ENCODE results near the gene CLMP. TPM values are rescaled to one million over a fixed set of nuclear protein-coding genes. Genes with fewer than 3 reads are reported as not detected.

The CLMP gene
- total RNA-seq, 1 donor from 2014 or later, result 3.4 TPM

DNA sequence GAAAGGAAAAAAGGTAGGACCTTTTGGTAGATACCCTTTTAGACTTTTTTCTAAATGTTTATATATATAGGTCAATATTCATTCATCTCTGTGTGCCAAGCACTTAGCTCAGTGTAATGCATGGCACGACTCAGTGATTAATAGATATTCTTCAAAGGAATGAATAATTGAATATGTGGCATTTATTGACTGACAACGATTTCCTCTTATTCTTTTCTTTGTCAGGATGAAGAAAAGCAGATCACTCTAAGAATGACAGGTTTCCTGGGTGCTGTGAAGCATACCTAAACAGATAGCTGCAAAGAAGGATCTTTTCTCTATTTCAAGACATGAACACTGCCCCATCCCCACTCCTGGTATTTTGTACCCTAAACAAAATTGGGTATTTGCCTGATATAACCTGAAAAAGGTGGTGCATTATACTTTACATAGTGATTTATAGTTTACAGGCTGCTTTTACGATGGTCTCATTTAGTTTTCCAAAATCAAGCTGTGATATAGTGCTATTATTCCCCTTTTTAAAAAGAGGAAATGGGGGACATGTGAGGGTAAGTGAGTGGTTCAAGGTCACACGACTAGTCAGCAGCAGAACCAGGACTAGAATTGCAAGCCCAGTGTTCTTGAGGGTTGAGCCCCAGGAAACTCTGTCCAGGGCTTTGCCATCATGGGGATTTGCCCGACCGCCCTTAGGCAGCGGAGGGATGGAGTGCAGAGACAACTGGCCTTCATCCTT, 32.9 kb upstream of the CLMP start:
- TF ChIP-seq, protein P1, sequence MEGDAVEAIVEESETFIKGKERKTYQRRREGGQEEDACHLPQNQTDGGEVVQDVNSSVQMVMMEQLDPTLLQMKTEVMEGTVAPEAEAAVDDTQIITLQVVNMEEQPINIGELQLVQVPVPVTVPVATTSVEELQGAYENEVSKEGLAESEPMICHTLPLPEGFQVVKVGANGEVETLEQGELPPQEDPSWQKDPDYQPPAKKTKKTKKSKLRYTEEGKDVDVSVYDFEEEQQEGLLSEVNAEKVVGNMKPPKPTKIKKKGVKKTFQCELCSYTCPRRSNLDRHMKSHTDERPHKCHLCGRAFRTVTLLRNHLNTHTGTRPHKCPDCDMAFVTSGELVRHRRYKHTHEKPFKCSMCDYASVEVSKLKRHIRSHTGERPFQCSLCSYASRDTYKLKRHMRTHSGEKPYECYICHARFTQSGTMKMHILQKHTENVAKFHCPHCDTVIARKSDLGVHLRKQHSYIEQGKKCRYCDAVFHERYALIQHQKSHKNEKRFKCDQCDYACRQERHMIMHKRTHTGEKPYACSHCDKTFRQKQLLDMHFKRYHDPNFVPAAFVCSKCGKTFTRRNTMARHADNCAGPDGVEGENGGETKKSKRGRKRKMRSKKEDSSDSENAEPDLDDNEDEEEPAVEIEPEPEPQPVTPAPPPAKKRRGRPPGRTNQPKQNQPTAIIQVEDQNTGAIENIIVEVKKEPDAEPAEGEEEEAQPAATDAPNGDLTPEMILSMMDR (IDR thresholded peaks at IDR 0.05; ENCODE audit: borderline replicate concordance), result no peak
- Histone ChIP-seq H3K27me3 (ENCODE audit: low read depth) (peaks cover 48% of the 10 kb centered on the region), H3K4me3 (no peak overlapping the region), H3K36me3 (no peaks in the 10 kb centered on the region), H3K9me3 (replicated peaks) (no peaks in the 10 kb centered on the region), H3K4me1 (peaks cover under 1% of the 10 kb centered on the region), H3K27ac (replicated peaks) (no peak overlapping the region)
- DNase-seq, result no peak
- intact Hi-C loops (cut with micrococcal nuclease), result no loop called here

DNA sequence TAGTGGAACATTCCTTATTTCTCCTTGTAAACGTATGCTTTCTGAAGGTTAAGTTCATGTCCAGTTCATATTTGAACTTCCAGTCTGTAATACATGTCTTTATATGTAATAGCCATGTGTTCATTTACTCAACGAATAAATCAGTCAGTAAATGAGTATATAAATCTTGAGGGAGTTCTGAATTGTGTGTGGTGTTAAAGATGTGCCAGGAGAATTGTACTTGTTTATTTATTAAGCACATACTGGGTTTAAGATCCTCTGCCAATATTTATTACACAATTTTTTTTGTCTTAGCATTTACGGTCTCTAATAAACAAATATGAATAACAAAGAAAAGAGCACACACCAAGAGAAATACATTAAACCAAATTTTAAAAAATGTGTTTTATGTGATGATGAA, 26.5 kb upstream of the CLMP start:
- Histone ChIP-seq H3K4me3 (no peak overlapping the region), H3K27me3 (ENCODE audit: low read depth) (peaks cover 35% of the 10 kb centered on the region), H3K4me1 (no peaks in the 10 kb centered on the region), H3K36me3 (no peaks in the 10 kb centered on the region), H3K9me3 (replicated peaks) (peaks cover 13% of the 10 kb centered on the region), H3K27ac (replicated peaks) (no peak overlapping the region)
- TF ChIP-seq, protein P1 (IDR thresholded peaks at IDR 0.05; ENCODE audit: borderline replicate concordance), result no peak
- no peak for DNase-seq
- intact Hi-C loops (cut with micrococcal nuclease), result no loop called here

DNA sequence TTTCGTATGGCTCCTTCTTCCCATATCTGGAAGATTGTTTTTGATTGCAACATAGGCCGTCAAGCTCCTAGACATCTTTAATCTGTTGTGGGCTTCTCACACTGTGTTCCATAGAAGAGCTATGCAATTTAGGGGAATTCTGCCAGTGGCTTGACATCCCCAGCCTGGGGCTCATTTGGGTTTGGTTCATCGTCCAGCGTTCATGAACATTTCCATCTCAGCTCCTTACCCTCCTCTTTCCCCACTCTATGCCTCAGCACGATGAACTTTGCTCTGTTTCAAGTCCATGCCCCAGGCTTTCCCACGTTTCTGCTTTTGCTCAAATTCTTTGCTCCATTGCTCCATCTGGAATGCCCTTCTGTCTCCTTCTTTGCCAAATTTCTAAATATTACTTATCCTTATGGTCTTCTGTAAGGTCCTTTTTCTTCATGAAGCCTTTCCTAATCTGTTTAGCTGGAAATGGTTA, 26.1 kb upstream of the CLMP start:
- Histone ChIP-seq H3K27me3 (ENCODE audit: low read depth) (peaks cover 35% of the 10 kb centered on the region), H3K9me3 (replicated peaks) (peaks cover 13% of the 10 kb centered on the region), H3K36me3 (no peaks in the 10 kb centered on the region), H3K4me3 (no peak overlapping the region), H3K27ac (replicated peaks) (no peak overlapping the region), H3K4me1 (no peaks in the 10 kb centered on the region)
- intact Hi-C loops (cut with micrococcal nuclease), result no loop called here
- TF ChIP-seq, protein P1 (IDR thresholded peaks at IDR 0.05; ENCODE audit: borderline replicate concordance), result no peak
- DNase-seq, result no peak

DNA sequence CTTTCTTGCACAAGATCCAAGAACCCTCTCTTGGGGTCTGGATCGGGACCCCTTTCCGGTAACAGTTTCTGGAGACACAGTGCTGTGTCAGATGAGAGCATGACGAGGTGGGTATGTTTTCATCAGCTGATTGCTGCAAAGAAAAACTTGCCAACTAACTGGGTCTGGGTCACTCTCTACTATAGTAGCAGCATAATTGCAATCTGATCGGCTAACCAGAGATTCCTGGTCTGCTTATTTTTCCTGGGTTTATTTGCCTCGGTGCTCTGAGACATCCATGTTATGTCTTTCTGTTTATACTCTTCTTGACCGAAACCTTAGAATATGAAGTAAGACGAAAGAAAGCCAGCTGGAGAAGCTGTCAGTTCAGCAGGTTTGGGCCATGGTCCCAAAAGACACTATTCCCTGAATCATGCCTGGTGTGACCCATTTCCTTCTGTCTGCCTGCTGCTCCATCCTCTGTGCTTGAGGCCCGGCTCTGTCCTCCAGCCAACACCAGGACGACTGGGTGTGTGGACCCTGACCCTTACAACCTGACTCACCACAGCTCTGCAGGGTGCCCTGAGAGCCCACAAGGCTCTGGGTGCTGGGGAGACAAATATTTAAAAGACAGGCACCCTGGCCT, 24.1 kb upstream of the CLMP start:
- intact Hi-C loops (cut with micrococcal nuclease), result no loop called here
- Histone ChIP-seq H3K27me3 (ENCODE audit: low read depth) (peaks cover 45% of the 10 kb centered on the region), H3K27ac (replicated peaks) (no peak overlapping the region), H3K4me3 (no peak overlapping the region), H3K4me1 (no peaks in the 10 kb centered on the region), H3K36me3 (no peaks in the 10 kb centered on the region), H3K9me3 (replicated peaks) (peaks cover 13% of the 10 kb centered on the region)
- TF ChIP-seq, protein P1 (IDR thresholded peaks at IDR 0.05; ENCODE audit: borderline replicate concordance), result no peak
- DNase-seq, result no peak

DNA sequence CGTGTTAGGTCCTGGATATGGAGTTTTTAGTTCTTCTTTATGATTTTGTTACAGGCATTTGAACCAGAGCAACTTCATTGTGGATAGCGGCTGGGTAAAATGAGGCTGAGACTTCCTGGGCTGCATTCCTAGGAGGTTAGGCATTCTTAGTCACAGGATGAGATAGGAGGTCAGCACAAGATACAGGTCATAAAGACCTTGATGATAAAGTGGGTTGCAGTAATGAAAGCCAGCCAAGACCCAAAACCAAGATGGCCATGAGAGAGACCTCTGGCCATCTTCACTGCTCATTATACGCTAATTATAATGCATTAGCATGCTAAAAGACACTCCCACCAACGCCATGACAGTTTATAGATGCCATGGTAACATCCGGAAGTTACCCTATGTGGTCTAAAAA, 23.4 kb upstream of the CLMP start:
- H3K4me1 ChIP-seq, result no peaks in the 10 kb centered on the region
- H3K36me3 ChIP-seq, result no peaks in the 10 kb centered on the region
- H3K27me3 ChIP-seq (ENCODE audit: low read depth), result peaks cover 52% of the 10 kb centered on the region
- no peak overlapping the region for H3K27ac ChIP-seq (replicated peaks)
- H3K9me3 ChIP-seq (replicated peaks), result peaks cover 13% of the 10 kb centered on the region
- TF ChIP-seq, protein P1 (IDR thresholded peaks at IDR 0.05; ENCODE audit: borderline replicate concordance), result no peak
- H3K4me3 ChIP-seq, result no peak overlapping the region
- intact Hi-C loops (cut with micrococcal nuclease), result no loop called here
- no peak for DNase-seq
